HG02852 (cell line): ENCODE measurements around the gene ACACA.
"Not testable (repeated sequence)": the region's sequence is repeated elsewhere in the genome, so short reads cannot be mapped to it uniquely, and the experiment has no call there.

Source experiments
- ATAC-seq: cut with Tn5 transposase; IDR thresholded peaks from one replicate; pipeline ENCODE4 v1.9.1; 2021; ENCODE audit warnings: mild to moderate bottlenecking, moderate library complexity; ENCODE audit not compliant: unreplicated experiment

Gene ACACA

DNA sequence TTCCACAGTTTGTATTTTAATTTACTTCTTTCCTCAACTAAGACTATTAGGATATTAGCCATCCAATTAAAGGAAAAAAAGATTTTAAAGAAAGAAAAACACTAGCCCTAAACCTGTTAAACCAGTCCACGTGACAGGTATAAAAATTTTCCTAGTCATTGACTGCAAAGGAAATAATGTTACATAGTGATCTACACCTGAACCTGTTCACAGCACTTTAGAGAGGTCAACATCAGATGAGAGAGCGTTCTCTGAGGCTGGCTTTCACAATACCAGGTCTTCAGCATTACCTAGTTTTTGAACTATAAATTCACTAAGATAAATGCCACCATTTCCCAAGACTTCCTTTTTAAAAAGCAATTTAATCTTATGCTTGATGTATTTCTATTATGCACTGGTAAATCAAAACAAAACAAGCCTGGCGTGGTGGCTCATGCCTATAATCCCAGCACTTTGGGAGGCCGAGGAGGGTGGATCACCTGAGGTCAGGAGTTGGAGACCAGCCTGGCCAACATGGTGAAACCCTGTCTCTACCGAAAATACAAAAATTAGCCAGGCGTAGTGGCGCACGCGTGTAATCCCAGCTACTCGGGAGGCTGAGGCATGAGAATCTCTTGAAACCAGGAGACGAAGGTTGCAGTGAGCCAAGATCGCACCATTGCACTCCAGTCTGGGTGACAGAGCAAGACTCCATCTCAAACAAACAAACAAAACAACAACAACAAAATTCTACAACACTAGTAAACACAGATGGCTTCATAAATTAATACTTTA is 49.7 kb downstream of the ACACA start:
- not testable (repeated sequence) for ATAC-seq

DNA sequence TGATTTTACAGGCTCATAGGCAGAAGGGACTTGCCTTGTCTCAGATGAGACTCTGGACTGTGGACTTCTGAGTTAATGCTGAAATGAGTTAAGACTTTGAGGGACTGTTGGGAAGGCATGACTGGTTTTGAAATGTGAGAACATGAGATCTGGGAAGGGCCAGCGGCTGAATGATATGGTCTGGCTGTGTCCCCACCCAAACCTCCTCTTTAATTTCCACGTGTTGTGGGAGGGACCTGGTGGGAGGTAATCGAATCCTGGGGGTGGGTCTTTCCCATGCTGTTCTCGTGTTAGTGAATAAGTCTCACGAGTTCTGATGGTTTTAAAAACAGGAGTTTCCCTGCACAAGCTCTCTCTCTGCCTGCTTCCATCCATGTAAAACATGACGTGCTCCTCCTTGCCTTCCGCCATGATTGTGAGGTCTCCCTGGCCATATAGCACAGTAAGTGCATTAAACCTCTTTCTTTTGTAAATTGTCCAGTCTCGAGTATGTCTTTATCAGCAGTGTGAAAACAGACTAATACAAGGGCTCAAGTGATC is 59.7 kb downstream of the ACACA start:
- not testable (repeated sequence) for ATAC-seq

DNA sequence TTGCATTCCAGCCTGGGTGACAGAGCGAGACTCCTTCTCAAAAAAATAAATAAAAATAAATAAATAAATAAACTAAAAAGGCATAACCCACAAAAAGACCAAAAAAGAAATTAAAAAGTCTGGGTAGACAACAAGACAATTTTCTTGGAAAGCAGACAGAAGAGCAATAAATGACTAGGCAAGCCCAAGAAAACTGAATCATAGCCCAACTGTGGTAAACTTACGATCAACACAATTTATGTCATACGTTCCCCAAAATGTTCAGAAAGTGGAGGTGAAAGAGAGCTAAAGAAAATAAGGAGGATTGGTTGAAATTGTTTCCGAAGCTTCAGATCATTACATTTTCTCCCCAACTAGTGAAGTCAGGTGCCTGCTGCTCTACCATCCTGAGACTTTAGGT is 62.1 kb downstream of the ACACA start:
- ATAC-seq = no peak

DNA sequence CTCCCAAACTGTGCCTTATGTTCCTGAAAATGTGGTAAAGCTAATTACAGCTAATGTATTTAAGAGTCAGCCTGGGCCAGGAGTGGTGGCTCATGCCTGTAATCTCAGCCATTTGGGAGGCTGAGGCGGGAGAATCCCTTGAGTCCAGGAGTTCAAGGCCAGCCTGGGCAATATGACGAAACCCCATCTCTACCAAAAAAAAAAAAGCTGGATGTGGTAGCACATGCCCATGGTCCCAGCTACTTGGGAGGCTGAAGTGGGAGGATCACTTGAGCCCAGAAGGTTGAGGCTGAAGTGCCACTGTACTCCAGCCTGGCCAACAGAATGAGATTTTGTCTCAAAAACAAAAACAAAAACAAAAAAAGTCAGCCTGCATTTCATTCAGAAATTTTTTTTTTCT is 64.0 kb downstream of the ACACA start:
- ATAC-seq = no peak

DNA sequence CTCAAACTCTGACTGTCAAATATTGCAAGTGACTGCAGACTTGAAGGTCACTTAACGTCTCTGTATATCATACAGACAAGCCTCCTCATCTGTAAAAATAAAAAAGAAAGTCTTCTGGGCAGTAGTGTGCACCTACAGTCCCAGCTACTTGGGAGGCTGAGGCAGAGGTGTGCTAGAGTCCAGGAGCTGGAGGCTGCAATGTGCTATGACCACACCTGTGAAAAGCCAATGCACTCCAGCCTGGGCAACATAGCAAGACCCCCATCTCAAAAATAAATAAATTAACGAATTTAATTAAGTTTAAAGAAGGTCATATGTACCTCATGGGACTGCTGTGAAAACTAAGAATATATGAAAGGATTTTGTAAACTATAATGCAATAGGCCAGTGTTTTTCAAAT is 65.8 kb downstream of the ACACA start:
- ATAC-seq = no peak

DNA sequence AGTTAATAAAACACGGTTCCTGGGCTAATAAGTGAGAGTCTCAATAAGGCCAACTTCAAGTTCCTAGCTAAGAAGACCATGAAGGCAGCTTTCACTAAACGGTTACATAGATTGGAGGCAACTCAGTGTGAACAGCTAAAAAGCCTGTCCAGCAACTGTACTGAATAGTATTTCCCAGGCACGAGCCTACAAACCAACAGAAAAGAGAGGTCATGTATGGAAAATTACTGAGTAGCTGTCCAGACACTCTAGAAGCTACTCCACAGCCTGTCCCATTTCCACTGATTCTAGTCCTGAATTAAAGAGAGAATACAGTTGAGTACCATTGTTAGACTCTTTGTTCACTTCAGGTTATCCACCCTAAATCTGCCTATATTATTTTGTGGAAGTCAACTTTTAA is 67.3 kb downstream of the ACACA start:
- ATAC-seq = no peak

DNA sequence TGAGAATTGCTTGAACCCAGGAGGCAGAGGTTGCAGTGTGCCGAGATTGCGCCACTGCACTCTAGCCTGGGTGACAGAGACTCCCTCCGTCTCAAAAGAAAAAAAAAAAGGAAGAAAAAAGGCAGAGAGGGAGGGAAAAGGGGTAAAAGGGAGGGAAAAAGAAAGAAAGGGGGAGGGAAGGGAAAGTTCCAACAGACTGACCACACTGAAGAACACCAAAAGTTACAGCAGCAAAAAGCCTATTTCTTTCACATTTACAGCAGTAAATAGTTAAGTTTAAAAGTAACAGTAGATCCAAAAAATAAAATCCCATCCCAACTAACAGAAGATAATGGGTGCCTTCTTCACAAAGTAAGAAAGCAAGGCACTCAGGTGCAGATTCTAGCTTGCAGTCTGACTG is 67.8 kb downstream of the ACACA start:
- no peak for ATAC-seq

DNA sequence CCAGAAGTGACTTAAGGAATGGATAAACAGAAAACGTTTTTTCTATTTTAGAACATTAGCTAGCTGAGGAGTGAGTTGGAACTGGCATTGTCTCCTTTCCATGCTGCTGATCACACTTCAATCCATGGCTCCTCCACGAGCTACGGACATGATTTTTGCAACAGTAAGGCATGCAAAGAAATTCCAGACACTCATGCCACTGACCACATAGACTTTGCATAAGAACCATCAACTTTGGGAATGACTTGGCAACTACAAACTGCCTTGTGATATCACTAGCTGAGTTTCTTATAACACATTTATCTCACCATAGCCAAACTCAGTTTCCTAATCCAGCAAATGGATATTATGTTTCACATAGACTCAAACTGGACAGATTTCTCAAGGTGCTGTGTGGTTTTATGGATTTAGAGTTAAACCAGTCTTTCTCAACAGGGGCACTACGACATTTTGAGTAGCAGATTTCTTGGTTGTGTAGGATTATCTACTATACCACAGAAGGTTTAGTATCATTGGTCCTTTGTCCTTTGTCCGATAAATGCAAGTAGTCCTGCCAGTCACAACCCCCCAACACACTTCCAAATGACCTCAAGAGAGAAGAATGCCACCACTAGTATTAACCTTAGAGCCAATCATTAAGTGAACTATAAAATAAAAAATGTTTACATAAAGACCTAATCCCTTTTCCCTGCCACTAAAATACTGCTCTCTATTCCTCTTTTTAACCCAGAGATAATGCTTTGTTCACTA is 79.1 kb downstream of the ACACA start:
- ATAC-seq = no peak

DNA sequence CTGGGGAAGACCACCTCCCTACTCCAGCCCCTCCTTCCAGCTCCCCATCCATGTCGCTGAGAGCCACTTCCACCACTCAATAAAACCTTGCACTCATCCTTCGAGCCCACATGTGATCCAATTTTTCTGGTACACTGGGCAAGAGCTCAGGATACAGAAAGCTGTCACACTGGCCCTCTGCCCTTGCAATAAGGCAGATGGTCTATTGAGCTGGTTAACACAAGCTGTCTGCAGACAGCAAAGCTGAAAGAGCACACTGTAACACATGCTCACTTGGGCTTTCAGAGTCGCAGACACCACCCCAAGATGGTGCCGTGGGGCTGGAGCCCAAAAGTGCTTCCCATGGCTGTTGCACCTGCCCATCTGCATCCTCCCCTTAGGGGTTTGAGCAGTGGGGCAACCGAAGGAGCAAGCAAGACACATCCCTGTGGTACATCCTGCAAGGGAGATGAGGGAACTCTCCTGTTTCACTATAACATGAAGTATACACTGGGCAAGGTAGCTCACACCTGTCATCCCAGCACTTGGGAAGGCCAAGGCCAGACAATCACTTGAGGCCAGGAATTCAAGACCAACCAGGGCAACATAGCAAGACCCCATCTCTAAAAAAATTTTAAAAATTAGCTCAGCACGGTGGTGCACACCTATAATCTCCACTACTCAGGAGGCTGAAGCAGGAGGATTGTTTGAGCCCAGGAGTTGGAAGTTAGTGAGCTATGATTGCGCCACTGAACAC is 83.6 kb downstream of the ACACA start:
- no peak for ATAC-seq

DNA sequence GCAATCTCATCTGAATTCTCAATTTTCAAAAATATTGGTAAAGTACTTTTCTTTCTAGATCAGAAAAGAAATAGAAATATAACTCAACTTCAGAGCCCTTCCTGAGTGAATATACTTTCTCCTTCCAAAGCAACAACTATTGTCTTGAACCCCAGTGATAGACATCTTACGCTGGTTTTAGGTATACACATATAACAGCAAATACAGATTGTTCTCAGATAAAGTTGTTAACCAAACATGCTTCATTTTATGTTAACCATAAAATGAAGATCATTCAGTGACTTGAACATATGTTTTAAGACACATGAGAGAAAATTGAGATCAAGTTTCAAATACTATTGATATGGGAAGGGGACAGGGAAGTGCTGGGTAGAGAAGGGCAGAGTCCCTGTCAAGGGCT is 84.5 kb downstream of the ACACA start:
- ATAC-seq = no peak

DNA sequence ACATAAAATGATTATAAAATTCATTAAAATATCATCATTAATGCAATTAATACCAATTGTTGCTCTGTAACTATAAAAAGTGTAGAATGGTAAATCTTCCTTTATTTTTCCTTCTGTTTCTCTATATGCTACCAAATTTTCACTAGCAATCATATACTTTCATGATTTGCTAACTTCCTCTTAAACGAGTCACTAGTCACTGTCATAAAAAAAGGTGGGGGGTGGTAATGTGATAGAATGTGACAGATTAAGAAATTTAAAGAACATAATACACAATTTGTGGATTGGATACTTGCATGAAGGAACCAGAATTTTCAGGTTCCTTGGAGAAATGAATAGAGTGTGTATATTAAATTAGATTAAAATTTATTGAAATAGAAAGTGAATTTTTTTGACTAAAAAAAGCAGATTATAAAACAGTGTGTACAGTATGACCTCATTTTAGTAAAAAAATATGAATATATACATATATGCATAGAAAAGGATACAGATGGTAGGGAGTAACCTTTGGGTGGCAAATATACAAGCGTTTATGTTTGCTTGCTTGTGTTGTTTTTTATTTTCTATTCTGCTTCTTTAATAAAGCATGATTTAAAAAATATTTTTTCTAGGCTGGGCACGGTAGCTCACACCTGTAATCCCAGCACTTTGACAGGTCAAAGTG is 87.6 kb downstream of the ACACA start:
- no peak for ATAC-seq

DNA sequence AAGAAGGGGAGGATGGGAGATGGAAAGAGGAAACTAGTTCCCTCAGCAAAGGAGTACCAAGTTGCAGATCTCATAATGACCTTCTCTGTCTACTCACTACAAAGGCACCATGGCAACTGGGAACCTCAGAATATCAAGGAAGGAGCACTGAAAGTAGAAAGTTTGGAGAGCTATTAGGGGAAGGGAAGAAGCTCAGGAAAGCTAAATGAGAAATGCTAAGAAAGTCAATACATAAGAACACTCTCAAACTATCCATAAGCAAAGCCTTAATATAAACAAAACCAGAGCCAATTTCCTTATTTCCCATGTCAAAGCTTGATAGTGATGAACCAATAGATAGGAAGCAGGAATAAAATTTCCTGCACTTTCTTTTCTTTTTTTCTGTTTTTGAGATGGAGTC is 88.8 kb downstream of the ACACA start:
- ATAC-seq = no peak

DNA sequence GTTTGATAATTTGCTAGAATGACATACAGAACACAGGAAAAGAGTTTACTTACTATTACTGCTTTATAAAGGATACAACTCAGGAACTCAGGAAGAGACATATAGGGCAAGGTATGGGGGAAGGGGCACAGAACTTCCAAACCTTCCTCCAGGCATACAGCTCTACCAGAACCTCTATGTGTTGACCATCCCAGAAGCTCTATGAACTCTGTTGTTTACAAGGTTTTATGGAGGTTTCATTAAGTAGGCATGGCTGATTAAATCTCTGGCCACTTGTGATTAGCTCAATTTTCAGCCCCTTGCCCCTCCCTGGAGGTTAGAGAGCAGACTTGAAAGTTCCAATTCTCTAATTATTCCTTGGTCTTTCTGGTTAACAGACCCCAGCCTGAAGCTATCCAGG is 91.0 kb downstream of the ACACA start:
- ATAC-seq = no peak

DNA sequence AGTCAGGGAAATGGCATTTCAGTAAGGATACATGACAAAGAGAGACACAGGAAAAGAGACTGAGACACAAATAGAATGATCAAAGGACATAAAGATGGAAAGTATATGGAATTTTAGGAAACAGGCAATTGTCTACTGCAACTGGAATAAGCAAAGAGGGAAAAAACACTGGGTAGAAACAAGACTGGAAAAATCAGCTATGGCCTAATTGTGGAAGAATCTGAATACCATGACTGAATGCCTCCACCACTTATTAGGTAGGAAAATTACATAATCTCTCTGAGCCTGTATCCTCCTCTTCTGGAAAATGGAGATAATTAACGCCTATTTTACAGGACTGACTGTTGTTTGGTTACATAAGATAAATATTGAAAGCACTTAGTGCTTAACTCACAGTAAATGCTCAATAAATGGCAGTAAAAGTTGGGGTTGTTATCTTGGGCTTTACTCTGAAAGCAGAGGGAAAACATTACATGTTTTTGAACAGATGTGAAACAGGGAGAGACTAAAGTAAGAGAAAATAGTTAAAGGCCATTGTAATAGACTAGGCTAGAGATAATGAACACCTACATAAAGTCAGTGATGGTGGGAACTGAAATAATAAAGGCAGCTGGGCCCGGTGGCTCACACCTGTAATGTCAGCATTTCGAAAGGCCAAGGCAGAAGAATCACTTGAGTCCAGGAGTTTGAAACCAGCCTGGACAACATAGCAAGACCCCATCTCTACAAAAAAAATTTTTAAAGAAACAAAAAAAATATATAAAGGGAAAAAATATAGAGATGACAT is 94.3 kb downstream of the ACACA start:
- no peak for ATAC-seq

DNA sequence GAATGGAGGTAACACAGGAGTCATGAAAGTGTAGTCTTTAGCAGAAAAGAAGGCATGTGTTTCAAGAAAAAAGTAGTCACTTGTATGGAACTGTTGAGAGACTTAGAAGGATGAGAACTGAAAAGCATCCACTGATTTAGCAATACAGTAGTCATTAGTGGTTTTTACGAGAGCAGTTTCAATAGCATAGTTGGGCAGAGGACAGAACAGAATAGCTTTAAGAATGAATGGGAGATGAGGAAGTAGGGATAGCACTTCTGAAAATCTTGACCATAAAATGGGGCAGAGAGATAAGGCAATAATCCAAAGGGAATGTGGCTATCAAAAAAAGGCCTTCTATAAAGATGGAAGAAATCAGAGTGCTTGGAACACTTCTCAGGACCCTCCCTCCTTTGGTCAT is 95.7 kb downstream of the ACACA start:
- ATAC-seq = no peak

DNA sequence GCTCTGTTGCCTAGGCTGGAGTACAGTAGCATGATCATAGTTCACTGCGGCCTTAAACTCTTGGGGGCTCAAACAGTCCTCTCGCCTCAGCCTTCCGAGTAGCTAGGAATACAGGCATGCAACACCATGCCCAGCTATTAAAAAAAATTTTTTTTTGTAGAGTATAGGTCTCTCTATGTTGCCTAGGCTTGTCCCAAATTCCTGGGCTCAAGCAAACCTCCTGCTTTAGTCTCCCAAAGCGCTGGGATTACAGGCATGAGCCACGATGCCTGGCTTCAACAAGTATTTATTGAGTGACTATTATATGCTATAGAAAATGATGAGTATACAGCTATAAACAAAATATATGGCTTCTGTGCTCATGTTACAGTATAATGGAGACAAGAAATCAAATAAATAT is 97.6 kb downstream of the ACACA start:
- no peak for ATAC-seq

DNA sequence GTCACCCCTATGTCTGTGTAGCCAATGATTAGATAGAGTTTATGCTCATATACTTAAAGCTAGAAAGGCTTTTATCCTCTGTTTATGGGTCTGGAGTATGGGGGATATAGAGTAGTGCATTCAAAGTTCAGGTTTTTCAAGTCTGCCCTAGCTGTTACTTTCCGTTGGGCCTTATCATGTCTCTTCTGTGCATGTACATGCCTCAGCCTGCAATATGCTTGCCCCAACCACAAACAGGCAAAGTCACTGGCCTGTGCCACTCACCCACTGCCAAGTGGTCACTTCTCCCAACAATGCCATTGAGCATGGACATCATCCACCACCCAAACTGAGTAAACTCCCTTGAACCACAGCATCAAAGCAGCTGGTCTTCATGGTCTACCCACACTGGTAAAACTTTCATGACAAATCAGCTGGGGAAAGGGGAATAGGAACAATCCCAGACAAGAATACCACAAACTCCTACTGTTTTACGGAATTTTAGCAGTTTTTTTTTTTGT is 101.2 kb downstream of the ACACA start:
- no peak for ATAC-seq

DNA sequence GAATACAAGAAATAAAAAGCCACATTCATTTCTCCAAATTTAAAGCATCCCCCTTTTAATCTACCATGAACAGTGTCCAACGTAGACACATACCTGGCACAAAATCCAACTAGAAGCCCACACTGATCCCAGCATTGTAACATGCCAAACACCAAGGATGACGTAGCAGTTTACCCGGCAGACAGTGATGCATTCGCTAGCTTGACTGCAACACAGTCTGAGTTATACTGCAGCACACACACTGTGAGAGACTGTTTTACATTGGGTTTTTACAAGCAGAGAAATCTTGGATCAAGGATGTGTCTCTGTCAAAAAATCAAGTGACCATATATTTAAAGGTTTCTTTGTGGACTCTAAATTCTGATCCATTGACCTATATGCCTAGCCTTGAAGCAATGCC is 105.3 kb downstream of the ACACA start:
- no peak for ATAC-seq

DNA sequence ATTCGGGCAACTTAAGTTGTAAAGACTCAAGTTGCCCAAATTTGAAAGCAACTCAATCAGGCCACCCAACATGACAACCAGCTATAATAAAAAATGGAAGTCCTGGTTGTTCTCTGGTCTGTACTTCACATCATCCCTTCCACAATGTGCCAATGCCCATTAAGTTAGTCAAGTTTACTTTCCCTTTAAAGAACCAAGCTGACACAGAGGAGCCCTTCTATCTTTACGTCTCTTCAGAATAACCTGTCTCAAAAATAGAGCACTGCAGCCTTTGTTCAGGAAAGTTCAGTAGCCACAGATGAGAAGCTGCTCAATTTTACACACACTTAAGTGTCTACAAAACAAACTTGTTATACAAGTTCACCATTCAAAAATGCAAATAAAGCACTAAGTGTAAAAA is 106.0 kb downstream of the ACACA start:
- no peak for ATAC-seq
